Erythroblast (primary cell): ENCODE data around the gene CEP164.

Source experiments
- GATA1 ChIP-seq: IDR thresholded peaks from 2 replicates; pipeline ENCODE4 v1.6.1; 2011; ENCODE audit warnings: low read depth, mild to moderate bottlenecking, control low read depth, low read length, moderate library complexity
- POLR2A ChIP-seq: IDR thresholded peaks from 2 replicates; pipeline ENCODE4 v1.6.1; 2011; ENCODE audit warnings: mild to moderate bottlenecking, low read length

- no peak for TF ChIP-seq POLR2A
- TF ChIP-seq GATA1, result no peak
These were observed 106.1 kb downstream of the CEP164 start for GRCh38 chr11:117433717-117434116.
